NCI-H1417 treated with DMSO at 0.1 percent for 48 hours (cell line): ENCODE data around the gene PPFIA3.
"Not testable (repeated sequence)": the region's sequence is repeated elsewhere in the genome, so short reads cannot be mapped to it uniquely, and the experiment has no call there.

Source experiments
- DNase-seq: peaks from one replicate; lab custom pipeline; 2025; lab: John Stamatoyannopoulos, UW

PPFIA3 gene

GRCh38 chr19:49103331-49104085, 15.8 kb upstream of the PPFIA3 start:
- DNase-seq, result no peak

DNA sequence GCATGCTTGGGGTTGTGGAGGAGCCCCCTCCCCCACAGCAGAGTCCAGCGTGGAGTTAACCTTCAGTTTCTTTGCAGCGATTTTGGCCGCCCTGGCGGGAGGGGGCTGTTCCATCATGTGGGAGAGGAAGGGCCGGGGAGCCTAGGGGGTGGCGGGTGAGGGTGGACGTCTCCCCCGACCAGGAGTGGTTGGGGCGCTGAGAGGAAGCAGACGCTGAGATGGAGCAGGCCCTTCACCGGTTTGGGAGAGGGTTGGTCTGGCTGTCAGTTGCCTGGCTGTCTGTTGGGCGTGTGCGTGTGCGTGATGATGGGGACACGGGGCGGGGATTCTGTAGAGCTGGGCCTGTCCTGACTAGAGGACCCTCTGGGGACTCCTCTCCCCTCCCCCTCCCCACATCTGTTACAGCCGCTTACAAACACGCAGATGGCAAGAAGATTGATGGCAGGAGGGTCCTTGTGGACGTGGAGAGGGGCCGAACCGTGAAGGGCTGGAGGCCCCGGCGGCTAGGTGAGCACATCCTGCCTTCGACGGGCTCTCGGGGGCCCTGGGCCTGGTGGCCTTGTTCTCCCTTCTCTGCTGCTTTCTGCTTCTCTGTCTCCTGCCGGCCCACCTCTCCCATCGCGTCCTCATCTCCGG, 15.0 kb upstream of the PPFIA3 start:
- DNase-seq, result no peak

GRCh38 chr19:49106648-49107135, 12.7 kb upstream of the PPFIA3 start:
- no peak for DNase-seq

- no peak for DNase-seq
These were observed 11.5 kb upstream of the PPFIA3 start for GRCh38 chr19:49107625-49108459.

DNA sequence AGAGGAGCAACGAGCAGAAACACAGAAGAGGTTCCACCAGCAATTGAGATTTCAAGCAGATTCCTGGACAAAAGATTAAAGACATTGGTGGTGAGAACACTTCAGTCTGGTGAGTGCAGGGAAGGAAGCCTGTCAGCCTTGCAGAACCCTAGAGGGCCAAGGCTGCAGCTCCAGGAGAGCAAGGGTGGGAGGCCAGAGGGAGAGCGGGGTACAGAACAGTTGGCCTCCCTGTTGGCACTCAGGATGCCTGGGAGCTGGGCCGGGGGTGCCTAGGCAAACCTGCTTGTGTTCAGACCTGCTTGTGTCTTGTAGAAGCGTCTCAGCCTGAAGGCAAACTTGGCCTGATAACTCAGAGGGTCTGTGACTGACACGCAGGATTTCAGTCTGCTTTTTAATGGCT, 10.3 kb upstream of the PPFIA3 start:
- no peak for DNase-seq

GRCh38 chr19:49109569-49110233, 9.6 kb upstream of the PPFIA3 start:
- no peak for DNase-seq

GRCh38 chr19:49110567-49110966, 8.8 kb upstream of the PPFIA3 start:
- DNase-seq, result no peak

GRCh38 chr19:49111218-49111998, 7.9 kb upstream of the PPFIA3 start:
- DNase-seq, result no peak

GRCh38 chr19:49113762-49114629, 5.3 kb upstream of the PPFIA3 start, which contains the start of gene LIN7B:
LIN7B (plus strand) TSS chr19:49114370; CDS start chr19:49114405, 35 bp downstream.
- no peak for DNase-seq

DNA sequence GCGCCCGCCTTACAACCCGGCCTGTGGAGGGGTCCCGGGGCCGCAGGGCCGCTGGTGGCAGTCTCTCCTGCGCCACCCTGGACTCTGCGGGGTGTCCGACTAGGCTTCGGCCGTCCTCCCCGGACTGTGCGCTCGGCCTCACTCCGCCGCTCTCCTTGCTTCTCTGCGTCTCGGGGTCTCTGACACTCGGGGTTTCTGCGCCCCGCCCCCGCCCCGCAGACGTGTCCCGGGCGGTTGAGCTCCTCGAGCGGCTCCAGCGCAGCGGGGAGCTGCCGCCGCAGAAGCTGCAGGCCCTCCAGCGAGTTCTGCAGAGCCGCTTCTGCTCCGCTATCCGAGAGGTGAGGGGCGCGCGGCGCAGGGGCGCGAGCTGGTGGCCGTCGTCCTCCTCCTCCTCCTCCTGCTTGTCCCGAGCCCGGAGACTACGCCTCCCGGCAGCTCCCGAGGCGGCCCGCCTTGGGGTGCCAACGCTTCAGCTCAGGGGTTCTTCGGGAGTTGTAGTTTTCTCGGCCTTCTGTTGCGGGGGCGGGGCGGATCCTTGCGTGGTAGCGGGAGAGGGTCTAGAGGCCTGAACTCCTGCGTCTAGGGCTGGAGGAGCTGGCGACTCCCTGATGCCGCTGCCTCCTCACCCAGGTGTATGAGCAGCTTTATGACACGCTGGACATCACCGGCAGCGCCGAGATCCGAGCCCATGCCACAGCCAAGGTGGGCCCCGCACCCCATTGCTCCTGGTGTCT, 4.5 kb upstream of the PPFIA3 start:
- DNase-seq, result no peak

- no peak for DNase-seq
These were observed 2.8 kb upstream of the PPFIA3 start for GRCh38 chr19:49116544-49116943.

DNA sequence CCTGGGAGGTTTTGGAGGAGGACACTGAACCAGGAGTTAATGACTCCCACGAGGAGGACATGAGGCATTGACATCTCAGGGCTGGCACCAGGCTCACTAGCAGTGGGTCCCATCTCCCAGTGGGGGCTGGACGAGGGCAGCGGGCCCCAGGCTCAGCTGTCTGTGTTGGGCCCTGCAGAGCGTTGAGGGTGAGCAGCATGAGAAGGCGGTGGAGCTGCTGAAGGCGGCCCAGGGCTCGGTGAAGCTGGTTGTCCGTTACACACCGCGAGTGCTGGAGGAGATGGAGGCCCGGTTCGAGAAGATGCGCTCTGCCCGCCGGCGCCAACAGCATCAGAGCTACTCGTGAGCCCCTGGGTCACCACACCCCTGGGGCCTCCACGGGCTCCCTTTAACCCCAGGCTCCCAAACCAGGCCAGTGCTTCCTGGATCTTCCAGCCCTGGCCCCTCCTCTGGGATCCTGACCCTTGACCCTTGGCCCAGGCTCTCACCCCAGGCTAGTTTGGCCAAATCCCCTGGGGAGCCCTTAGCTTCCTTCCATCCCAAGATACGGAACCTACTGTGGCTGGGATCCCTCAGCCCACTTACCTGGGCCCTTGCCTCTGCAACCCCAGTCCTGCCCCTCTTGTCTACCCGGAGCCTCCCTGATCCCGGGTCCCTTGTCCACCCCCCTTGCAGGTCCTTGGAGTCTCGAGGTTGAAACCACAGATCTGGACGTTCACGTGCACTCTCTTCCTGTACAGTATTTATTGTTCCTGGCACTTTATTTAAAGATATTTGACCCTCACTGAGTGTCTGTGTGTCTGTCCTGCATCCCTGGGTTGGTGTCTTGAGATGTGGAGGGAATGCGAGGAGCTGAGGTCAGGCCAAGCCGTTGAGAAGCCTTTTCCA, 1.4 kb upstream of the PPFIA3 start:
- no peak for DNase-seq

- peak; percentile 65 for DNase-seq
These were observed 556 bp upstream of the PPFIA3 start, which contains the start of gene C19orf73 for GRCh38 chr19:49118565-49119410. C19orf73 (minus strand) TSS chr19:49119143; CDS start chr19:49119022, 121 bp downstream.

- no peak for DNase-seq
These were observed 960 bp downstream of the PPFIA3 start for GRCh38 chr19:49120325-49120683.

DNA sequence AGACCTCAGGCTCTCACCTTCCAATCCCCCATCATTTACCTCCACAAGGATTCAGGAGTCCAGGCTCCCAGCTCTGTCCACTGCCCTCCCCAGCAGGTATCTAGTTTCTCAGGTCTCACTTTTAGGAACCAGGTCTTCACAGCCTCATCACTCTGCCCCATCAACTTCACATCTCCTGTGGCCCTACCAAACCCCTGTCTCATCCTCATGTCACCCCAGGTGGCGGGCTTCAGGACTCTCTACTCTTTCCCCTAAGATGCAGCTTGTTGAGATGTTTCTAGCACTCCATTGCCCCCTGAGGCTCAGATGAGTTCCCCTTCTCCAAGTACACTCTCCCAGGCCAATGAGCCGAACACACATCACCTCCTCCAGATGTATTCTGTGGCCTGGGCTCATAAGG, 1.5 kb downstream of the PPFIA3 start:
- DNase-seq, result no peak

DNA sequence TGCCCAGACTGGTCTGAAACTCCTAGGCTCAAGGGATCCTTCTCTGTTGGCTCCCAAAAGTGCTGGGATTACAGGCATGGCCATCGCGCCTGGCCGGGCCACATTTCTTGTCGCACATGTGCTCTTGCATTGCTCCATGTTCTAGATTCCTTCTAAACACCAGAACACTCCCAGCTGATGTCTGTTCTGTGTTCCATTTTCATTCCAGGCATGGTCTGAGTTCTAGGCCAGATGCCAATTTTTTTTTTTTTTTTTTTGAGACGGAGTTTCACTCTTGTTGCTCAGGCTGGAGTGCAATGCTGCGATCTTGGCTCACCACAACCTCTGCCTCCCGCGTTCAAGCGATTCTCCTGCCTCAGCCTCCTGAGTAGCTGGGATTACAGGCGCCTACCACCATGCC, 2.5 kb downstream of the PPFIA3 start:
- DNase-seq, result not testable (repeated sequence)

DNA sequence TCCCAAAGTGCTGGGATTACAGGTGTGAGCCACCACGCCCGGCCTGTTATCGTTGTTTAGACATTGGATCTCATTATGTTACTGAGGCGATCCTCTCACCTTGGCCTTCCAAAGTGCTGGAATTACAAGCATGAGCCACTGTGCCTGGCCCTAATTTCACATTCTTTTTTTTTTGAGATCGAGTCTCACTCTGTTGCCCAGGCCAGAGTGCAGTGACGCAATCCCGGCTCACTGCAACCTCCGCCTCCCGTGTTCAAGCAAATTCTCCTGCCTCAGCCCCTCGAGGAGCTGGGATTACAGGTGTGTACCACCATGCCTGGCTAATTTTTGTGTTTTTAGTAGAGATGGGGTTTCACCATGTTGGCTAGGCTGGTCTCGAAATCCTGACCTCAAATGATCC, 3.9 kb downstream of the PPFIA3 start:
- DNase-seq, result not testable (repeated sequence)
